GM12878 (cell line): Measurements from ENCODE around the gene S100A12. TPM values are rescaled to one million over a fixed set of nuclear protein-coding genes. Genes with fewer than 3 reads are reported as not detected.
A peak's percentile ranks its signal among the peaks of the same experiment; 100 is the strongest.

Experiments
- BCL11A ChIP-seq: IDR thresholded peaks from 2 replicates; pipeline ENCODE4 v1.6.1; 2011; ENCODE audit warnings: low read depth, low read length
- ETV6 ChIP-seq, 2 experiments: fragments of 450-650 bp in 1 of 2; IDR thresholded peaks in 1 of 2; conservative IDR thresholded peaks in 1 of 2; 2 replicates each; pipeline ENCODE4 v1.6.1; 2014; ENCODE audit warnings: antibody characterized with exemption in 1 of 2, borderline replicate concordance in 1 of 2, low read depth in 1 of 2, mild to moderate bottlenecking in 1 of 2, moderate library complexity in 1 of 2
- FOS ChIP-seq: IDR thresholded peaks from 3 replicates; pipeline ENCODE4 v1.6.1; 2011; ENCODE audit warnings: borderline replicate concordance; ENCODE audit not compliant: insufficient read length; ENCODE audit errors: extremely low read depth
- KLF5 ChIP-seq: fragments of 450-650 bp; IDR thresholded peaks from 2 replicates; pipeline ENCODE4 v1.6.1; 2014; ENCODE audit warnings: mild to moderate bottlenecking; ENCODE audit not compliant: partially characterized antibody
- MEF2A ChIP-seq: IDR thresholded peaks from 2 replicates; pipeline ENCODE4 v1.6.1; 2011; ENCODE audit warnings: low read depth, mild to moderate bottlenecking, low read length, moderate library complexity; ENCODE audit not compliant: insufficient read depth
- SREBF2 ChIP-seq: IDR thresholded peaks from 2 replicates; pipeline ENCODE4 v1.6.1; 2012; ENCODE audit warnings: mild to moderate bottlenecking, low read length
- STAT3 ChIP-seq: IDR thresholded peaks from 2 replicates; pipeline ENCODE4 v1.6.1; 2011; ENCODE audit warnings: low read depth, low read length, improper control_type of control experiment
- SUZ12 ChIP-seq: fragments of 200-600 bp; sonication (generic); IDR thresholded peaks from one replicate; pipeline ENCODE4 v1.6.1; 2018; ENCODE audit warnings: antibody characterized with exemption, mild to moderate bottlenecking; ENCODE audit not compliant: unreplicated experiment
- TCF3 ChIP-seq: IDR thresholded peaks from 2 replicates; pipeline ENCODE4 v1.6.1; 2012; ENCODE audit warnings: low read depth, mild to moderate bottlenecking, low read length, borderline replicate concordance; ENCODE audit not compliant: insufficient read depth
- WRNIP1 ChIP-seq: IDR thresholded peaks from 2 replicates; pipeline ENCODE4 v1.6.1; 2011; ENCODE audit warnings: low read depth, low read length, improper control_type of control experiment, borderline replicate concordance
- ZNF24 ChIP-seq: fragments of 450-650 bp; IDR thresholded peaks from 2 replicates; pipeline ENCODE4 v1.6.1; 2017; ENCODE audit warnings: antibody characterized with exemption, mild to moderate bottlenecking
- ZZZ3 ChIP-seq: IDR thresholded peaks from 2 replicates; pipeline ENCODE4 v1.6.1; 2011; ENCODE audit warnings: low read depth; ENCODE audit not compliant: control insufficient read depth, insufficient read length
- polyA plus RNA-seq, 11 experiments: library from polyadenylated mRNA; depleted of rRNA in 4 of 11; unstranded in 6 of 11; stranded (reverse) in 5 of 11; fragments of >200 nt; fragmentation: Nextera tagmentation in 4 of 11; fragmentation: Illumina TruSeq in 1 of 11; extraction: Ambion mirVana in 4 of 11; extraction: Trizol in 1 of 11; gene quantifications; 1 replicate in 1 of 11; 2 replicates in 10 of 11; pipeline versions ENCODE4 v1.2.1 to v1.2.3, GENCODE V29; 2011 to 2016; ENCODE audit warnings: inconsistent platforms in 2 of 11, missing spikeins in 2 of 11, low read depth in 1 of 11
- total RNA-seq, 4 experiments: library from RNA; depleted of rRNA in 3 of 4; stranded (reverse); fragments of >200 nt in 3 of 4; fragmentation: Illumina TruSeq in 1 of 4; extraction: Trizol in 1 of 4; gene quantifications; 2 replicates each; pipeline versions ENCODE4 v1.2.1 to v1.2.3, GENCODE V29; 2013 to 2021
- TF ChIP-seq, protein P1 (sequence below): fragments of 450-650 bp; IDR thresholded peaks from 2 replicates; pipeline ENCODE4 v1.6.1; 2017; ENCODE audit warnings: antibody characterized with exemption, mild to moderate bottlenecking, moderate library complexity
- TF ChIP-seq, protein P2 (sequence below): IDR thresholded peaks from 2 replicates; pipeline ENCODE4 v1.6.1; 2011; ENCODE audit warnings: borderline replicate concordance, low read depth, mild to moderate bottlenecking, moderate library complexity, low read length; ENCODE audit not compliant: insufficient read depth, poor library complexity, severe bottlenecking
- TF ChIP-seq, protein P3 (sequence below): IDR thresholded peaks from 2 replicates; pipeline ENCODE4 v1.6.1; 2011; ENCODE audit warnings: low read depth, low read length, improper control_type of control experiment, borderline replicate concordance
- TF ChIP-seq, protein P4 (sequence below): IDR thresholded peaks from 2 replicates; pipeline ENCODE4 v1.6.1; 2012; ENCODE audit warnings: improper control_type of control experiment, low read depth, low read length; ENCODE audit not compliant: insufficient replicate concordance

The S100A12 gene
- total and polyA plus RNA-seq, 10 of the 15 experiments (the other 5 are each of a cell fraction or from before 2014, with no cell fraction given): not detected

DNA sequence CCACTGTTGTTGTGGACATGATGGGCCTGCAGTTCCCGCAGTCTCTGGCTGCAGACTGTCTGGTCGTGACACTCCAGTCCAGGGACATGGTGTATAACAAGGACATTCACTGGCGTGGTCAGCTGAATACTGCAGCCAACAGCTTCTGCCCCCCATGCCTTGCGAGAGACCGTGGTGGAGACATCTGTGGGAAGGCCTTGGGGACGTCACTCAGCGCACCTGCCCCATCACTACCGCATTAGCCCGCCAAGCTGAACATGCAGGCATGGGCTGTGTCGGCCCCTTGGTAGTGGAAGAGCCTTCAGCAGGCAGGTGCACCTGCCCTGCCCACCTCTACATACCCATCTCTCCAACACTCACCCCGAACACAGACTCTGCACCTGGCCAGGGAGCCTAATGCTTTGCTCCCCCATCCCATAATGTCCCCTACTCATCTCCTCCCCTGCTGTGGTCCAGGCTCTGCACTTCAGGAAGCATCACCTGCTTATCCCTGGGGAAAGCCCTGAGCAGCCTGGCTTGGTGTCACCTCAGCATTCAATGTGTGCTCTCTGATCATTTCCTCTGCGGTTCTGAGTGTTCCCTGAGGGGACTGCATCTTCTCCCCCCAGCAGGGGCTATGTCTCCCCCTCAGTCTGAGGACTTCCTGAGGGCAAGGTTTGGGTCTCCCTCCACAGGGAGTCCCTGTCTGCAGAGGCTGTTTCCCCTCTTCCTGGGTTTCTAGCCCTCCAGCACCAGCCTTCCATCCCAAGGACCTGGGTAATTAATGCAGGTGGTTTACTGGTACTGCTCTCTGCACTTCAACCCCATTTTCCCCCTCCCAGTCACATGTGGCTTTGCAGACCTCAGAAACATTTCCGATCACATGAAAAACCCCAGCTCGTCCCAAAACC is 30.0 kb downstream of the S100A12 start (continued):
- TF ChIP-seq, protein P1, sequence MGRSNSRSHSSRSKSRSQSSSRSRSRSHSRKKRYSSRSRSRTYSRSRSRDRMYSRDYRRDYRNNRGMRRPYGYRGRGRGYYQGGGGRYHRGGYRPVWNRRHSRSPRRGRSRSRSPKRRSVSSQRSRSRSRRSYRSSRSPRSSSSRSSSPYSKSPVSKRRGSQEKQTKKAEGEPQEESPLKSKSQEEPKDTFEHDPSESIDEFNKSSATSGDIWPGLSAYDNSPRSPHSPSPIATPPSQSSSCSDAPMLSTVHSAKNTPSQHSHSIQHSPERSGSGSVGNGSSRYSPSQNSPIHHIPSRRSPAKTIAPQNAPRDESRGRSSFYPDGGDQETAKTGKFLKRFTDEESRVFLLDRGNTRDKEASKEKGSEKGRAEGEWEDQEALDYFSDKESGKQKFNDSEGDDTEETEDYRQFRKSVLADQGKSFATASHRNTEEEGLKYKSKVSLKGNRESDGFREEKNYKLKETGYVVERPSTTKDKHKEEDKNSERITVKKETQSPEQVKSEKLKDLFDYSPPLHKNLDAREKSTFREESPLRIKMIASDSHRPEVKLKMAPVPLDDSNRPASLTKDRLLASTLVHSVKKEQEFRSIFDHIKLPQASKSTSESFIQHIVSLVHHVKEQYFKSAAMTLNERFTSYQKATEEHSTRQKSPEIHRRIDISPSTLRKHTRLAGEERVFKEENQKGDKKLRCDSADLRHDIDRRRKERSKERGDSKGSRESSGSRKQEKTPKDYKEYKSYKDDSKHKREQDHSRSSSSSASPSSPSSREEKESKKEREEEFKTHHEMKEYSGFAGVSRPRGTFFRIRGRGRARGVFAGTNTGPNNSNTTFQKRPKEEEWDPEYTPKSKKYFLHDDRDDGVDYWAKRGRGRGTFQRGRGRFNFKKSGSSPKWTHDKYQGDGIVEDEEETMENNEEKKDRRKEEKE: no peak
- no peak for TF ChIP-seq FOS
- no peak for TF ChIP-seq WRNIP1
- no peak for TF ChIP-seq SREBF2
- no peak for TF ChIP-seq ZNF24
- TF ChIP-seq KLF5: no peak
- TF ChIP-seq ETV6 (conservative IDR thresholded peaks at IDR 0.05 in 1 of 2, IDR thresholded peaks at IDR 0.05 in 1 of 2; ENCODE audit: borderline replicate concordance in 1 of 2, low read depth in 1 of 2): no peak
- no peak for TF ChIP-seq TCF3
- no peak for TF ChIP-seq SUZ12
- no peak for TF ChIP-seq STAT3
- TF ChIP-seq BCL11A: no peak
- TF ChIP-seq ZZZ3: no peak
- TF ChIP-seq, protein P2, sequence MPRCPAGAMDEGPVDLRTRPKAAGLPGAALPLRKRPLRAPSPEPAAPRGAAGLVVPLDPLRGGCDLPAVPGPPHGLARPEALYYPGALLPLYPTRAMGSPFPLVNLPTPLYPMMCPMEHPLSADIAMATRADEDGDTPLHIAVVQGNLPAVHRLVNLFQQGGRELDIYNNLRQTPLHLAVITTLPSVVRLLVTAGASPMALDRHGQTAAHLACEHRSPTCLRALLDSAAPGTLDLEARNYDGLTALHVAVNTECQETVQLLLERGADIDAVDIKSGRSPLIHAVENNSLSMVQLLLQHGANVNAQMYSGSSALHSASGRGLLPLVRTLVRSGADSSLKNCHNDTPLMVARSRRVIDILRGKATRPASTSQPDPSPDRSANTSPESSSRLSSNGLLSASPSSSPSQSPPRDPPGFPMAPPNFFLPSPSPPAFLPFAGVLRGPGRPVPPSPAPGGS: no peak
- TF ChIP-seq, protein P3, sequence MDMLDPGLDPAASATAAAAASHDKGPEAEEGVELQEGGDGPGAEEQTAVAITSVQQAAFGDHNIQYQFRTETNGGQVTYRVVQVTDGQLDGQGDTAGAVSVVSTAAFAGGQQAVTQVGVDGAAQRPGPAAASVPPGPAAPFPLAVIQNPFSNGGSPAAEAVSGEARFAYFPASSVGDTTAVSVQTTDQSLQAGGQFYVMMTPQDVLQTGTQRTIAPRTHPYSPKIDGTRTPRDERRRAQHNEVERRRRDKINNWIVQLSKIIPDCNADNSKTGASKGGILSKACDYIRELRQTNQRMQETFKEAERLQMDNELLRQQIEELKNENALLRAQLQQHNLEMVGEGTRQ: peak; percentile 42; the same call in 1 of the 2 replicates
- TF ChIP-seq, protein P4, sequence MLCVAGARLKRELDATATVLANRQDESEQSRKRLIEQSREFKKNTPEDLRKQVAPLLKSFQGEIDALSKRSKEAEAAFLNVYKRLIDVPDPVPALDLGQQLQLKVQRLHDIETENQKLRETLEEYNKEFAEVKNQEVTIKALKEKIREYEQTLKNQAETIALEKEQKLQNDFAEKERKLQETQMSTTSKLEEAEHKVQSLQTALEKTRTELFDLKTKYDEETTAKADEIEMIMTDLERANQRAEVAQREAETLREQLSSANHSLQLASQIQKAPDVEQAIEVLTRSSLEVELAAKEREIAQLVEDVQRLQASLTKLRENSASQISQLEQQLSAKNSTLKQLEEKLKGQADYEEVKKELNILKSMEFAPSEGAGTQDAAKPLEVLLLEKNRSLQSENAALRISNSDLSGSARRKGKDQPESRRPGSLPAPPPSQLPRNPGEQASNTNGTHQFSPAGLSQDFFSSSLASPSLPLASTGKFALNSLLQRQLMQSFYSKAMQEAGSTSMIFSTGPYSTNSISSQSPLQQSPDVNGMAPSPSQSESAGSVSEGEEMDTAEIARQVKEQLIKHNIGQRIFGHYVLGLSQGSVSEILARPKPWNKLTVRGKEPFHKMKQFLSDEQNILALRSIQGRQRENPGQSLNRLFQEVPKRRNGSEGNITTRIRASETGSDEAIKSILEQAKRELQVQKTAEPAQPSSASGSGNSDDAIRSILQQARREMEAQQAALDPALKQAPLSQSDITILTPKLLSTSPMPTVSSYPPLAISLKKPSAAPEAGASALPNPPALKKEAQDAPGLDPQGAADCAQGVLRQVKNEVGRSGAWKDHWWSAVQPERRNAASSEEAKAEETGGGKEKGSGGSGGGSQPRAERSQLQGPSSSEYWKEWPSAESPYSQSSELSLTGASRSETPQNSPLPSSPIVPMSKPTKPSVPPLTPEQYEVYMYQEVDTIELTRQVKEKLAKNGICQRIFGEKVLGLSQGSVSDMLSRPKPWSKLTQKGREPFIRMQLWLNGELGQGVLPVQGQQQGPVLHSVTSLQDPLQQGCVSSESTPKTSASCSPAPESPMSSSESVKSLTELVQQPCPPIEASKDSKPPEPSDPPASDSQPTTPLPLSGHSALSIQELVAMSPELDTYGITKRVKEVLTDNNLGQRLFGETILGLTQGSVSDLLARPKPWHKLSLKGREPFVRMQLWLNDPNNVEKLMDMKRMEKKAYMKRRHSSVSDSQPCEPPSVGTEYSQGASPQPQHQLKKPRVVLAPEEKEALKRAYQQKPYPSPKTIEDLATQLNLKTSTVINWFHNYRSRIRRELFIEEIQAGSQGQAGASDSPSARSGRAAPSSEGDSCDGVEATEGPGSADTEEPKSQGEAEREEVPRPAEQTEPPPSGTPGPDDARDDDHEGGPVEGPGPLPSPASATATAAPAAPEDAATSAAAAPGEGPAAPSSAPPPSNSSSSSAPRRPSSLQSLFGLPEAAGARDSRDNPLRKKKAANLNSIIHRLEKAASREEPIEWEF: no peak
- no peak for TF ChIP-seq MEF2A
